Keratinocyte (primary cell): ENCODE measurements around the gene ARPC5L.

Source experiments
- EZH2 ChIP-seq: IDR thresholded peaks from one replicate; pipeline ENCODE4 v1.6.1; 2012; ENCODE audit warnings: inconsistent platforms, mild to moderate bottlenecking, low read length, moderate library complexity
- TF ChIP-seq, protein P1 (sequence below), 3 experiments: IDR thresholded peaks in 1 of 3; conservative IDR thresholded peaks in 1 of 3; optimal IDR thresholded peaks in 1 of 3; 2 replicates in 2 of 3; 3 replicates in 1 of 3; pipeline versions ENCODE3 to v1.5.1; 2011; ENCODE audit warnings: low read length in 3 of 3, mild to moderate bottlenecking in 3 of 3, moderate library complexity in 2 of 3, control low read depth in 1 of 3, inconsistent platforms in 1 of 3; ENCODE audit not compliant: insufficient read depth in 2 of 3; ENCODE audit errors: extremely low read depth in 1 of 3

DNA sequence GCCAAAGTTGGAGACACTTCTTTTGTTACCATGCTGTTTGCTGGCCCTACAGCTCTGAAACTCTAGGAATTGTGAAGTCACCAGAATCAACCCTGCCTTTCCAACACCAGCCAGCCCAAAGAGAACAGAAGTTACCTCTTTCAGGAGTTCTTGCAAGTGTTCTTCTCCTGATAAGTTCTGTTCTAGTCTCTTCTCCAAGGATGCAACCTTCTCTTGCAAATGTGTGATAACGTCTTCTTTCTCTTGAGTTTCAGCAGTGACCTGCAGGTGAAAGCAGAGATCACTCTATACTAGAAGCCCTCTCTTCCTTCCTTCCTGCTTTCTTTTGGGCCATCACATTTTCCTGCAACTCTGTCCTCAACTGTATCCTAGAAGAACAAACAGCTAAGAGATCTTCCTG is 49.8 kb downstream of the ARPC5L start:
- TF ChIP-seq EZH2, result no peak
- TF ChIP-seq, protein P1, sequence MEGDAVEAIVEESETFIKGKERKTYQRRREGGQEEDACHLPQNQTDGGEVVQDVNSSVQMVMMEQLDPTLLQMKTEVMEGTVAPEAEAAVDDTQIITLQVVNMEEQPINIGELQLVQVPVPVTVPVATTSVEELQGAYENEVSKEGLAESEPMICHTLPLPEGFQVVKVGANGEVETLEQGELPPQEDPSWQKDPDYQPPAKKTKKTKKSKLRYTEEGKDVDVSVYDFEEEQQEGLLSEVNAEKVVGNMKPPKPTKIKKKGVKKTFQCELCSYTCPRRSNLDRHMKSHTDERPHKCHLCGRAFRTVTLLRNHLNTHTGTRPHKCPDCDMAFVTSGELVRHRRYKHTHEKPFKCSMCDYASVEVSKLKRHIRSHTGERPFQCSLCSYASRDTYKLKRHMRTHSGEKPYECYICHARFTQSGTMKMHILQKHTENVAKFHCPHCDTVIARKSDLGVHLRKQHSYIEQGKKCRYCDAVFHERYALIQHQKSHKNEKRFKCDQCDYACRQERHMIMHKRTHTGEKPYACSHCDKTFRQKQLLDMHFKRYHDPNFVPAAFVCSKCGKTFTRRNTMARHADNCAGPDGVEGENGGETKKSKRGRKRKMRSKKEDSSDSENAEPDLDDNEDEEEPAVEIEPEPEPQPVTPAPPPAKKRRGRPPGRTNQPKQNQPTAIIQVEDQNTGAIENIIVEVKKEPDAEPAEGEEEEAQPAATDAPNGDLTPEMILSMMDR (optimal IDR thresholded peaks at IDR 0.05 in 1 of 3, IDR thresholded peaks at IDR 0.05 in 1 of 3, conservative IDR thresholded peaks at IDR 0.05 in 1 of 3; ENCODE audit: extremely low read depth in 1 of 3, insufficient read depth in 2 of 3, low read length in 3 of 3), result no peak
